ENCODE measurements around the gene ESYT2. TPM values are rescaled to one million over a fixed set of nuclear protein-coding genes. Genes with fewer than 3 reads are reported as not detected.

The ESYT2 gene
- total and polyA plus RNA-seq, 2 experiments from 2014 or later, result 33.4 to 59.6 TPM

GRCh38 chr7:158832994-158833393, 3.7 kb upstream of the ESYT2 start:
- Histone ChIP-seq H3K79me2 (peaks cover 4% of the 10 kb centered on the region), H3K27me3 (no peaks in the 10 kb centered on the region), H3K9me3 (ENCODE audit: low read depth) (no peaks in the 10 kb centered on the region), H3K4me1 (ENCODE audit: insufficient read depth) (peaks cover 5% of the 10 kb centered on the region), H3K27ac (no peak overlapping the region), H3K4me3 (no peak overlapping the region), H2AFZ (no peak overlapping the region), H4K20me1 (ENCODE audit: insufficient read depth, poor library complexity, severe bottlenecking) (peaks cover 1% of the 10 kb centered on the region), H3K4me2 (no peak overlapping the region), H3K9me2 (replicated peaks; ENCODE audit: insufficient read depth) (no peaks in the 10 kb centered on the region), H3K36me3 (replicated peaks; ENCODE audit: insufficient read depth, low read depth) (no peaks in the 10 kb centered on the region)
- 91% methylated on average over 3 of the region's 3 CpGs for WGBS (ENCODE audit: low lambda C conversion rate, missing lambda C conversion rate)
- TF ChIP-seq EZH2phosphoT487 (IDR thresholded peaks at IDR 0.05; ENCODE audit: low read depth, severe bottlenecking, unreplicated experiment) (no peak), EZH2 (IDR thresholded peaks at IDR 0.05; ENCODE audit: borderline replicate concordance) (no peak), CTCF (IDR thresholded peaks at IDR 0.05; ENCODE audit: poor library complexity) (no peak)
- DNase-seq (ENCODE audit: low spot score), result no peak

DNA sequence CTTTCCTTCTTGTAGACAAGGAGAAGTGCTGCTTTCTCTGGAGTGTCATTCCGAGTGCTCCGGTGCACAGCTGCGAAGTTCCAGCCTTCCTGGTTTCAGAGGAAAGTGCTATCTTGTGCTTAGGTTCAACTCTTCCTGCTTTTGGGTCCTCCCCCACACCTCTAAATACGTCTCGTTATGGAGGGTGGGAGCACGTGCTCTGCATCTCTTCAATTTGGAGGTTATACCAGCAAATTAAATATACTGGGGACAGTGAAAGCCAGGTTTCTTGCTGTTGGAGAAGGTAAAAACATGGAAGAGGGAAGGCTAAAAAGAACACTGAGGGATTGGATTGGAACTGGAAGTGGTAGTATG, 2.4 kb upstream of the ESYT2 start:
- no peak for DNase-seq (ENCODE audit: low spot score)
- H4K20me1 ChIP-seq (ENCODE audit: insufficient read depth, poor library complexity, severe bottlenecking), result peaks cover 14% of the 10 kb centered on the region
- H3K79me2 ChIP-seq, result peaks cover 17% of the 10 kb centered on the region
- no peaks in the 10 kb centered on the region for H3K9me3 ChIP-seq (ENCODE audit: low read depth)
- no peaks in the 10 kb centered on the region for H3K36me3 ChIP-seq (replicated peaks; ENCODE audit: insufficient read depth, low read depth)
- WGBS (ENCODE audit: low lambda C conversion rate, missing lambda C conversion rate), result 83% methylated on average over 6 of the region's 6 CpGs
- no peak overlapping the region for H3K4me3 ChIP-seq
- peaks cover 13% of the 10 kb centered on the region for H3K4me1 ChIP-seq (ENCODE audit: insufficient read depth)
- no peaks in the 10 kb centered on the region for H3K27me3 ChIP-seq
- no peak overlapping the region for H2AFZ ChIP-seq
- no peaks in the 10 kb centered on the region for H3K9me2 ChIP-seq (replicated peaks; ENCODE audit: insufficient read depth)
- no peak overlapping the region for H3K4me2 ChIP-seq
- TF ChIP-seq EZH2 (IDR thresholded peaks at IDR 0.05; ENCODE audit: borderline replicate concordance), result no peak
- no peak for TF ChIP-seq EZH2phosphoT487 (IDR thresholded peaks at IDR 0.05; ENCODE audit: low read depth, severe bottlenecking, unreplicated experiment)
- no peak for TF ChIP-seq CTCF (IDR thresholded peaks at IDR 0.05; ENCODE audit: poor library complexity)
- no peak overlapping the region for H3K27ac ChIP-seq

DNA sequence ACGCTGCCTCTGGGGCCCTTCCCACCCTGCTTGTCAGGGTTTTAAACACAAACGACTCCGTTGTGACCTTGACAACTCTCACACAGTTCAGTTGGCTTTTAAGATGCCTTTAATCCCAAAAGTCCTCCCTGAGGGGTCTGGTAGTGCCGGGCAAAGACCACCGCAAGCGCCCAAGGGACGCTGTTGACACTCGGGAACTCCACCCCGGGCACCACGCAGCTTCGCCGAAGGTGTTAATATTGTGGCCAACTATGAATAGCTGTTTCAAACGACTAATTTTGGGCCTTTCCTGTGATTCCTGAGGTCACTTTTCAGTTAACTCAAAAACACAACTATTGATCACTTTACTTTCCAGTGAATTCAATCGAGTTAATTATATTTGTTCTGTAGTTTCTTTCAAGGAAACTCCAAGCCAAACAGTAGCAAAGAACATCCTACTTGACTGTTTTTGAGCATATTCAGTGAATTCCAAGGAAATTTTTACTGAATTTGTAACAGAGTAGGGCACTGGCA, 958 bp upstream of the ESYT2 start:
- Histone ChIP-seq H3K4me1 (ENCODE audit: insufficient read depth) (peaks cover 13% of the 10 kb centered on the region), H3K4me3 (peak overlapping the region; percentile 74), H2AFZ (peak overlapping the region; percentile 85), H3K4me2 (peak overlapping the region; percentile 89), H3K27ac (peak overlapping the region; percentile 100), H3K79me2 (peaks cover 32% of the 10 kb centered on the region), H3K36me3 (replicated peaks; ENCODE audit: insufficient read depth, low read depth) (no peaks in the 10 kb centered on the region), H3K27me3 (no peaks in the 10 kb centered on the region), H4K20me1 (ENCODE audit: insufficient read depth, poor library complexity, severe bottlenecking) (peaks cover 19% of the 10 kb centered on the region), H3K9me3 (ENCODE audit: low read depth) (no peaks in the 10 kb centered on the region), H3K9me2 (replicated peaks; ENCODE audit: insufficient read depth) (no peaks in the 10 kb centered on the region)
- WGBS (ENCODE audit: low lambda C conversion rate, missing lambda C conversion rate), result 4% methylated on average over 14 of the region's 14 CpGs
- TF ChIP-seq CTCF (IDR thresholded peaks at IDR 0.05; ENCODE audit: poor library complexity) (no peak), EZH2 (IDR thresholded peaks at IDR 0.05; ENCODE audit: borderline replicate concordance) (no peak), EZH2phosphoT487 (IDR thresholded peaks at IDR 0.05; ENCODE audit: low read depth, severe bottlenecking, unreplicated experiment) (no peak)
- DNase-seq (ENCODE audit: low spot score), result no peak

DNA sequence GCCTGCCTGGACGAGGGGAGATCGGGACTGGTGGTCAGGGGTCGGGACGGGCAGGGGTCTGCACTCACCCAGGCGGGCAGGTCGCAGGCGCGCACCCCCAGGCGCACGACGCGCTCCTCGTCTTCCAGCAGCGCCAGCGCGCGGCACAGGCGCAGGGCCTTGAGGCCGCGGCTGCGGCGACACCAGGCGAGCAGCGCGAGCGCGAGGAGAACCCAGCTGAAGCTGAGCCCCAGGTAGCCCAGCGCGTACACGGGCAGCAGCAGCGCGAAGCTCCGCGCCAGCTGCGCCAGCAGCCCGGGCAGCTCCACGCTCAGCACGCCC, 328 bp downstream of the ESYT2 start:
- Histone ChIP-seq H2AFZ (peak overlapping the region; percentile 21), H3K36me3 (replicated peaks; ENCODE audit: insufficient read depth, low read depth) (no peaks in the 10 kb centered on the region), H4K20me1 (ENCODE audit: insufficient read depth, poor library complexity, severe bottlenecking) (peaks cover 23% of the 10 kb centered on the region), H3K4me2 (peak overlapping the region; percentile 86), H3K9me3 (ENCODE audit: low read depth) (no peaks in the 10 kb centered on the region), H3K27me3 (no peaks in the 10 kb centered on the region), H3K4me1 (ENCODE audit: insufficient read depth) (peaks cover 13% of the 10 kb centered on the region), H3K79me2 (peaks cover 44% of the 10 kb centered on the region), H3K27ac (peak overlapping the region; percentile 100), H3K4me3 (peak overlapping the region; percentile 91), H3K9me2 (replicated peaks; ENCODE audit: insufficient read depth) (no peaks in the 10 kb centered on the region)
- TF ChIP-seq CTCF (IDR thresholded peaks at IDR 0.05; ENCODE audit: poor library complexity) (no peak), EZH2 (IDR thresholded peaks at IDR 0.05; ENCODE audit: borderline replicate concordance) (no peak), EZH2phosphoT487 (IDR thresholded peaks at IDR 0.05; ENCODE audit: low read depth, severe bottlenecking, unreplicated experiment) (no peak)
- no CpG with 5 or more reads among the region's 38 CpGs for WGBS (ENCODE audit: low lambda C conversion rate, missing lambda C conversion rate)
- DNase-seq (ENCODE audit: low spot score), result peak; percentile 88

Data from hepatocyte (in vitro differentiated cells).